GM19351 (cell line): ENCODE measurements around the gene GJB1.
"Not testable (repeated sequence)": the region's sequence is repeated elsewhere in the genome, so short reads cannot be mapped to it uniquely, and the experiment has no call there.

ENCODE experiments used
- ATAC-seq: cut with Tn5 transposase; IDR thresholded peaks from one replicate; pipeline ENCODE4 v1.9.1; 2021; ENCODE audit warnings: mild to moderate bottlenecking, moderate library complexity; ENCODE audit not compliant: unreplicated experiment

Gene GJB1

DNA sequence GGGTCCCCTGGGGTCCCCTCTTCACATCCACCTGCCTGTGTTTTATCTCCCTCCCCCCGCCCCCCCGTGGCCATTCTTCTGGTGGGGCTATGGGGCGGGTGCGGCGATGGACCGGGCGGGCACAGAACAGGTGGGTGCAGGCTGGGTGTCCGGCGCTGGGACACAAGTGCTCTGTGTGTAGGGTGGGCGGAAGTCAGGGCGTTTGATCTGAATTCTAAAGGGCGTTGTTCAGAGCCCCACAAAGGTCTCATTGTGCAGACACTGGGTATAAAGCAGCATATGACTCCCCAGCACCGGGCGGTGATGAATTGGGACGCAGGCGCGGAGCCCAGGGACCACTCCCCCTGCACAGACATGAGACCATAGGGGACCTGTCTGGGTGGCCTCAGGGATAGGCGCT, at the start of gene GJB1:
GJB1 (plus strand) TSS at position 296 of the 400 bp plus-strand sequence. CDS start 484 bp downstream, outside the sequence.
- no peak for ATAC-seq

DNA sequence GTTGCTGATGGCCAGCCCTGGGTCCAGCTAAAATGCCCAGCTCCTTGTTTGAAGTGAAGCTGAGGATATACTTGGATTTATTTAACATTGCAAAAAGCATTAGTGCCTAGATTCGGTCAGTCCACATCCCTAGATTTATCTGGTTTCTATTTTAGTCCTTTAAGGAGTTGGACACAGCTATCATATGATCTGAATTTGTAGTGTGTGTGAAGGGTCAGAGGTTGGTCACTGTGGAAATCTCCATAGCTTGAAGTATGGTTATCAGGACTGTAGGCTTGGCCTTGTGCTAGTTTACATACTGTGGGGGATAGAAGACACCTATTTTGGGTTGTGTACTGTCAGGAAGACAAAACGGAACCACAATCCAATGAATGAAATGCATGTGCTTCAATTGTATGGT, 49.6 kb upstream of the GJB1 start:
- ATAC-seq, result no peak

DNA sequence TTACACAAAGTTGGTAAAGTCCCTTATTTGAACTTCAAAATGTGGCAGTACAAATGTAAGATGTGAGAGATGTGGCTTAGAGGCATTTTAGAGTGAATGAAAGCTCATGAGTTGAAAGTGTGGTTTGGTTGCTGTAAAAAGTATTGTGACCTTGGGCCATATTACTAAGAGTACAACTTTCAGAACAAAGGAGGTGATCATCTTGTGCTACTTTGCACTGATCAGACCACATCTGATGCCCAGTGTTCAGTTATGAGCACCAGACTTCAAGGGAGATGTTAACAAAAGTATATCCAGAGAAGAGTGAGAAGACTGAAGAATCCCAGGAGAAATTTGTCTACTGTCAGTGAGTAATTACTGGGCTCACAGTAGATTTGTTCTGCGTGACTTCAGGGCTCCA, 48.2 kb upstream of the GJB1 start:
- ATAC-seq, result no peak

DNA sequence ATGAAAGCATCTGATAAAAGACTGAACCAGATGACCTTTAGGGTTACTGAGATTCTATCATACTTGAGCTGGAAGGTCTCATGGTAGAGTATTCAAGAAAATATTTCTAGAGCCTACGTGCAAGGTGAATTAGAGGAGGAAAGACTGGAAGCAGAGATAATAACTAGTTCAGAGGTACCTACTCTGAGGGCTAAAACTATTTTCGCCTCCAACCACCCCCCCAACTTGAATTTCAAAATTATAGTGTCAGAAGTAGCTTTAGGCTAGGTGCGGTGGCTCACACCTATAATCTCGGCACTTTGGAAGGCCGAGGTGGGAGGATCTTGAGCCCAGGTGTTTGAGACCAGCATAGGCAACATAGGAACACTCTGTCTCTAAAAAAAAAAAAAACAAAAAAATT, 47.5 kb upstream of the GJB1 start:
- ATAC-seq, result no peak

DNA sequence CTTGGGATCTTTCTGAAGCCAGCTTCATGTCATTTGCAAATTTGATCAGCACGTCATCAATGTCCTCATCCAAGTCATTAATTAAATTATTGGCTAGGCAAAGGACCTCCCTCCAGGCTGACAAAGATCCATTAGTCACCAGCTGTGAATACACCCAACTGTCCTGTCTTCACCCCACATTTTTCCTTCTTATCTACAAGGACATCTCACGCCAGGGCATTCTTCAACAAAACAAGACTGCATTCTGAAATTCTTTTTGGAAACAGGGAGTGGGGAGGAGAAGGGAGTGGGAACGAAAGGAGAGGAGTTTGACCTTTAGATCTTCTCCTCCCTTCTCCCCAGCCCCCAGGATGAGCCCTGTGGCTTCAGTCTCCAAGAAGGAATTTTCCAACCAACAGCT, 45.7 kb upstream of the GJB1 start:
- ATAC-seq, result no peak

DNA sequence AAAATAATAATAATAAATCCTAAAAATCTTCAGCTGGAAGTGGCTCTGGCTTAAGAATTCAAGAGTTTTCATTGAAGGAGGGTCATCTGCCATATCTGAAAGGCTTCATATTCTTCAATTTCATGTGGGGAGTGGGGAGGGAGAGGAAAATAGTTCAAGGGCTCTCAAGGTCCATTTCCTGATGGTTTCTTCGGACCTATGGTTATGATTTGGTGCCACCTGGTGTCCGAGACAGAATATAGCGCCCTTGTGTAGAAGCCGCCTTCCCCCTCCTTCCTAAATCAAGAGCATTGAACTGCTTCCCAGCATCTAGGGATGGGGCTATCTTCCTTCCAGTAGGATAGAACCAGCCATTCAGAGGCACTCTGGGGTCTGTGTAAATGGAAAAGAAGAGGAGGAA, 44.1 kb upstream of the GJB1 start:
- peak; percentile 38 for ATAC-seq

DNA sequence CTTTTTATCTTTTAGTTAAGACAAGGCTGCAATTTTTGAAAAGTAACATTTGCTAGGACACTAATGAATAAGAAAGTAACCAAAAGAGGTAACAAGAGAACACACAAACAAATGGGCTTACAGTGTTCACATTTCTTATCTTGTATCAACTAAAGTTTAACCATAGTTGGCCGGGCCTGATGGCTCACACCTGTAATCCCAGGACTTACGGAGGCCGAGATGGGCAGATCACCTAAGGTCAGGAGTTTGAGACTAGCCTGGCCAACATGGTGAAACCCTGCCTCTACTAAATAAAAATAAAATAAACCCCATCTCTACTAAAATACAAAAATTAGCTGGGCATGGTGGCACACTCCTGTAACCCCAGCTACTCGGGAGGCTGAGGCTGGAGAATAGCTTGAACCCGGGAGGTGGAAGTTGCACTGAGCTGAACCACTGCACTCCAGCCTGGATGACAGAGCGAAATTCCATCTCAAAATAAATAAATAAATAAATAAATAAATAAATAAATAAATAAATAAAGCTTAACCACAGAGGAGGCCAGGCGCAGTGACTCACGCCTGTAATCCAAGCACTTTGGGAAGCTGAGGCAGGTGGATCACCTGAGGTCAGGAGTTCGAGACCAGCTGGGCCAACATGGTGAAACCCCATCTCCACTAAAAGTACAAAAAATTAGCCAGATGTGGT, 42.3 kb upstream of the GJB1 start:
- not testable (repeated sequence) for ATAC-seq

DNA sequence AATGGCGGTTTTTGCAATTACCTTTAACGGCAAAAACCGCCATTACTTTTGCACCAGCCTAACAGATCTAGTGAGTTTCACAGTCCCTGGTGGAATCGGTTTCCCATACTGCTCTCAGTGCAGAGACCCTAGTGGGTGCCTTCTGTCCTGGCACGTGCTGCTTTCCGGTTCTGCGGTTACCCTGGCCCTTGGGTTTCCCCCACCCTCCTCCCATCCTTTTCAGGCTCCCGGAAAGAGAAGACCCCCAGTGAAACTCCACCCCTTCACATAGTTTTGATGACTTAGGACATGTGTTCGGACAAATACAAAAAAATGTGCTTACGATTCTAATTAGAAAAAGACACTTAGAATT, 41.5 kb upstream of the GJB1 start:
- ATAC-seq, result peak; percentile 34

DNA sequence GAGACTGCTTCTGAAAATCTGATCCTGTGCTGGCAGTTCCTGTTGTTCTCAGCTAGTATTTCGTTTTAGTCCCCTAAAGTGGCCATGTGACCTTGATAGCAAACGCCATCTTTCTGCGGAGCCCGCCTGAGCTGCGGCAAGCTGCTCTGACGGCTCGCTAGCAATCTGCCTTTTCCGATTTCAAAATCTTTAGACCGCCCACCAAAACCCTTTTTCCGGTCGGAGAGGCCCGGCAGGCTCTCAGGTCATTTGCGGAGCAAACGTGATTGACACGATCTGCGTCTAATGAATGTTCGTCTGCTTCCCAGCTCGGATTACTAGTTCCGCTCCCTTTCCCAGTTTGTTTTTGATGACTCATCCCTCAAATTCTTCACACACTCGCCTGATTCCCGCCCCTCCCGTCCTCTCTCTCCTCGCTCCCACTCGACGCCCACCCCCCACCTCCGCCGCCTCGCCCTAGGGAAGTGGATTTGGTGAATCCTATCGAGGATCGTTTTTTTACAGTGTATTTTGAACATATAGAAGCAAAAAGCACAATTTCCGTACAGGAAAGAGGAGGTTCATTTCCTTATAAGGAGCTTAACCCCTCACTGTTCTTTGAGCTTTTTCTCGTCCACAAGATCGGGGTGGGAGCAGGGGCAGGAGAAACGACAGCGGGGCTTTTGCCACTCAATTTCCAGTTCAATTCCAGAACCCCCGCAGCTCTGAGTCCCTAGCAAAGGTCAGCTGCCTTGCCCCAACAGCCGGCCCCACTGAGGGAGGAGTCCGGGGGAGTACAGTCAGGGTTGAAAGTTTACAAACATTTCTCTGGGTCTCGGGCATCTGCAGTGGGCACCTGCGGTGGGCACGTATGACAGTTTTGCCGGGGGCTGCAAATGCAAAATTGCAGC, 40.9 kb upstream of the GJB1 start:
- ATAC-seq, result peak; percentile 84

DNA sequence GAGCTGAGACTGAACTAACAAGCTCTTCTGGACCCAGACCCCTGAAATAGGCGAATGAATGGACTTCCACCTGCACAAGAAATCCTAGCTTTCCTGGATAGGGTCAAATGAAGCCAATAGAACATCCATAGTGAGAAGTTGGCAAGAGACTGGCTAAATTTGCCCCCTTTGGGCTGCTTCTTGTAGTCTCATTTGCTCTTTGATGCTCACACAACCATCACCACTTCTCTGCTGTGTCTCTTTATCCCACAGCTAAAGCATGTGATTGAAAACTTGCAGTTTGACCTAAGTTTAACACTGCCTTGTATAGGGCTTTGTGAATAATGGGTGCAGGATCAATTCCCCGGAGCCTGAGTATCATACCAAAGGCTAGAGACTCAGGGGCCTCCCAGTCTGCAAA, 40.2 kb upstream of the GJB1 start:
- ATAC-seq, result no peak

DNA sequence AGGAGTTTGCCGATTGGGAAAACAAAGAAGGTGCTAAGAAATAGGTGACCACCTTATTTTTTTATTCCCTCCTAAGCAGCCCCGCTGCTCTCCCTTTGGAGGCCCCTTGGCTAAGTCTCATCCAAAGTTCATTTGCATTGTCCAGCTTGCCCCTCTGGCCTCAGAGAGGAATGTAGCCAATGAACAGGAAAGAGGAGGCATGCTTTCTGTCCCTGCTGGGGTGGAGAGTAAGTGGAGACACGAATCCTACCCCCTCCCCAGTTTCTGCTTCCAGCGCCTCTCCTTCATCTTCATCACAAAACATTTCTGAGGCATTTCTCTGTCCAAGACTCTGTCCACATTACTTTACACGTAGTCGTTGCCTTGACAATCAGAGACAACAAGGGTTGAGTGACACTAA, 39.7 kb upstream of the GJB1 start:
- ATAC-seq, result no peak

DNA sequence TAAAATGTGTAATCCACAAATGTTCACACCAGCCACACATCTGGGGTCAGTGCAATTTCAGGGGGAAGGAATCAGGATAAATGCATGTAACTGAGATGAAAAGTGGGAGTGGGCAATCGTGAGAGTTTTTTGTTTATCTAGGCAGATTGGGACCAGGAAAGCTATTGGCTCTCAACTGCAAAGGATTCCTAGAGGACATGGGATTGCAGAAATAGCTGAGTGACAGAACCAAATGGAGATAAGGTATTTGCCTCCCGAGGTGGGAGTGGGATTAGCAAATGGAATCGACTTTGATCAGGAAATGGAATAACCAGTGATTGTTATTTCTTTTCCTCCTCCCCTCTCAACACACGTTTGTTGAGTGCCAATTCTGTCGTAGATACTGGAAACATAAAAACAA, 38.9 kb upstream of the GJB1 start:
- no peak for ATAC-seq

DNA sequence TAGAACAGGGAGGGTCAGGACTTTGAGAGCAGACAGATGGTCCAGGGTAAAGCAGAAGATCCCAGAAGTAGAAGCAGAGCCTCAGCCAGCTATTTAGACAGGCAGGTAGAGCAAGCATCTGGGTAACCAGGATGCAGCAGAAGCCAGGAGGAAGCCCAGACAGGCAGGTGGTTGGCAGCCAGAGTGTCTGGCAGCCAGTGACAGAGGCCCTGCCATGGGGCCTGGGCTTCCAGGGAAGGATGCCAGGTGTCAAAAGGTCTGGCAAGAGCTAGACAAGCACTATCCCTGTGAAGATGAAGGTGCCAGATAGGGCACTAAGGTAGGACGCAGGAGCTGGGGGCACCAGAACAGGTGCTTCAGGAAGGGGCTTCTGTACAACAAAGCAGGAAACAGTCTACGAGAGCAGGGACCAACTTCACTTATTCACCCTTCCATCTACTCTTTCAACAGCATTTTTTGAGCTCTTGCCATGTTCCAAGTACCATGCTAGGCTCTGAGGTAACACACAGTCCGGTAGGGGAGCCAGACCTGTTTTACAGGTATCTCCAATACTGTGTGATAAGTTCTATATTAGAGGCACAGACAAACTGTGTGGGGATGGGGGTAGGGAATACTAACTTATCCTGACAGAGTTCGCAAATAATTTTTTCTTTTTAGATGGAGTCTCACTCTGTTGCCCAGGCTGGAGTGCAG, 38.1 kb upstream of the GJB1 start:
- no peak for ATAC-seq

DNA sequence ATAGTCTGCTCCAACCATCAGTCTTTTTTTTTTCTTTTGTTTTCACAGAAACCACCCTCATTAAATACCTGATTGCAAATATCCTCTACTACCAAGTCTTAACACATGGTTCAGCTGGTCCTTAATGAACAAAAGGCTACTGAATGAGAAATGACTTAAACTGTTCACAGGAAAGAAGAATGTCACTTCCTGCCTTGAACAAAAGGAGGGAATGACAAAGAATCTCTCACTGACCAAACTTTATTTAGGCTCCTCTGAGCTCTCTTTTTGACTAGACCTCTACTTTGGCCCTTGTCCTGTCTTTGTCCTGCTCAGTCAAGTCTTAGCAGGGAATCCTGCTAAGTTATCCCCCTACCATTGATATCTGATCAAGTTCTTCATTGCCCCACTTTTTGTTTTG, 31.8 kb upstream of the GJB1 start:
- ATAC-seq, result no peak

DNA sequence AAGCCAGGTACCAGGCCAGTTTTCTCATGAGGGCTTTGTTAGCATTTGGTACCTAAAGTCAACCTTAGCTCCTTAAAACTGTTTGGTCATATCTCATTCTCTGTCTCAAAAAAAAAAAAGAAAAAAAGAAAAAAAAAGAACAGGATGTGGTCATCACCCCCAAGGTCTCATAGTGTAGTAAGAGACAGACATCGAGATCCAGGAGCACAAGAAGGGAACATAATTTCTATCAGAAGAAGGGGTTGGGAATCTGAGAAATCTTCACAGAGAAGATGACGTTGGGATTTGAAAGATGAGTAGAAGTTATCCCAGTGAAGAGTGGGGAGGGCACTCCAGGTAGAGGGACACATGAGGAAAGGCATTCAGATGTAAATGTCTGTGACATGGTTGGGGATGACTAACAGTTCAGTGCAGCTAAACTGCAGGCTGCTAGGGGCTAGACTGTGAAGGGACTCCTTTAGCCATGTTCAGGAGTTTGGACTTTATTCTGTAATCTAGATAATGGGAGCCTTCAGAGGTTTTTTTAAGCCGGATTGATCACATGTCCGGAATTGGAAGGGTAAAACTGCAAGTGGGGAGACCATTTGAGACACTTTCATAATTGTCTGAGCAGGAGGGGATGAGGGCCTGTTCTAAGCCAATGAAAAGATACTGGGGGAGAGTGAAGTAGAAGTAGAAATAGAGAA, 26.9 kb upstream of the GJB1 start:
- peak; percentile 52 for ATAC-seq

DNA sequence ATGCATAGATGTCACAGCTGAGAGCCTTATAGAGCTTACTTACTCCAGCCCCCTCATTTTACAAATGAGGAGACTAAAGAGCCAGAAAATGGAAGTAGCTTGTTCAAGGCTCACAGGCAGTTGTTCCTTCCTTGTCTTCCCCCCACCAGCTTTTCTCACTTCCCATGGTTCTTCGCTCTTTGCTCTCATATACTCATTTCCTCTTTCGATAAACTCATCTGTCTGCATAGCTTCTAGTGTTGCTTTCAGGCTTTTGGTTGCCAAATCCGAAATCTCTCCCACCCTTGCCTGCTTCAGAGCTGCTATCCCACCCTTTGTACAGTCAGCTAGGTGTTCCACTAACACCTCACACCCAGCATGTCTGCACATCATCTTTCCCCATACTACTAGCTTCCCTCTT, 25.0 kb upstream of the GJB1 start:
- ATAC-seq, result peak; percentile 65

DNA sequence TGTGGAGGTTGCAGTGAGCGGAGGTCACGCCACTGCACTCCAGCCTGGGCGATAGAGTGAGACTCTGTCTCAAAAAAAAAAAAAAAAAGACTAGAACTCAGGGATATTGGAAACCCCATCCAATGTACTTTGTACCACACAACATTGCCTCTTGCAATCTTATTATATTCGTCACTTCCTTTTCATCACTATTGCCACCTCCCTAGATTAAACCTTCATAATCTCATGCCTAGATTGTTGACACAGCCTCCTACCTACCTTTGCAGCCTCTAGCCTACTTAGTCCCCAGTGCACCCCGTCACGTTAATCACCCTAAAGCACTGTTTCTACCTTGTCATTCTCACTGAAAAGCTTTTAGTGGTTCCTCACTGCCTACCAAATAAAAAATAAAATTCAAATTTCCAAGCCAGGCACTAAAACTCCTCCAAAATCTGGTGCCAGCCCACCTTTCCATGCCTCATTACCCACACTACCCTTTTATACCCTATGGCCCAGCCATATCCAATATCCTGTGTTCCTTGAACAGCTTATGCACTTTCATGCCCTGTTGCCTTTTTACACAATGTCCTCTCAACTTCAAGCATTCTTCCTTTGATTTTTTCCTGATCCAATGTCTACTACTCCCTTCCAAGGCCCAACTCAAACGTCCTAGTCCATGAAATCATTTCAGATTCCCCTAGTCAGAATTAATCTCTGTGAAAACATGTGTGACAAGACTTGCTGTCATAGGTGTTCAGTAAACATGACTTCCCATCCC, 23.6 kb upstream of the GJB1 start:
- no peak for ATAC-seq

DNA sequence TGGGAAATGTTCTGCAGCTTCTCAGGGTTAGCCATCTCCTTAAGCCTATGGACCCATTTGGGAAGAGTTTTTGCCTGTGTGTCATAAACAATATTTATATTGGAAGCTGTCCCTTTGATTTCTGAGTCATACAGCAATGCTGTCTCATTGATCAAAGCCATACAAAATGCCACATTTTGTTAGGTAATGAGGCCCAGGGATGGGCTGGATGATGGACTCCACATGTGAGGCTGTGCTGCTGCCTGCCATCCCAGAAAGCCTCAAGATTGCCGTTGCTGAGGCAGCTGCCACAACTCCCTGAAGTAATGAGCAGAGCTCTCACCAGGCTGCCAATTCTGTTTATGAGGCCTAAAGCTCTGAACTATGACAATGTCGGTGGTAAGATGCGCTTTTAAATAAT, 12.2 kb upstream of the GJB1 start:
- no peak for ATAC-seq

DNA sequence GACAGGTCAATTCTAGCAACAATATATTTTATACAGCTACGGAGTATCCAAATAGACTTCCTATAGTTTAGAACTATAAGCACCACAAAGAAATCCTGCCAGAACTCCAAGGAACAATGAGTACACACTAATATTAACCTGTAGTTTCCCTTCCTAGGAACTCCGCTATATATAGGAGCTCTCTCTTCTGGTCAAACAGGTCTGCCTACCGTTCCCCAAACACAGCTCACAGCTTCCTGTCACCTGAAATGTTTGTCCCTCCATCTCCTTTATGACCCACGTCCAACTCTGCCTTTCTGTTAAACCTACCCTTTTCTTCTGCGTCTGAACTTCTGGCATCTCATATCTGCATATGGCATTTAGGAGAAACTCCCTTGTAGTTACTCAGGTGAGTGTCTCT, 10.5 kb upstream of the GJB1 start:
- no peak for ATAC-seq

DNA sequence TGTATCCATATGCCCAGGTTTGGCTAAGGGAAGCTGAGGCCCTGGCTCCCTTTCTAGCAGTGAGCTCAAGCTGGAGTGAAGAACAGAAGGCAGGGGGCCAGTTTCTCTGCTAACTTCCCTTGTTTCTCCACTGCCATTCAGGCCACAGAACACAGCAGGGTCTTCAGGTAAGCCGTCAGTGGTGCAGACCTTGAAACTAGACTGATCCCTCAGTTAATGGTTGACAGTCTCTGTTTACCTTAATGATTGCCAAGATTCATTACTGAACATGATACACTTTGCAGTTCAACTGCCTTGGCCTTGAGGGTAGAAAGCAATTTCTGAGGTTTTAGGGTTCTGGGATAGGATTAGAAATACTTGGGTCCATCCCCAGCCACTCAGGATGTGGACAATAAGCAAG, 8.9 kb upstream of the GJB1 start:
- no peak for ATAC-seq
